Parathyroid adenoma (tissue), 2 donors: Measurements from ENCODE around the gene LRRC52.

Experiments used
- H2AFZ ChIP-seq: fragments of 300-600 bp; sonication (generic); one replicate; pipeline ENCODE4 v1.7.0; 2017; ENCODE audit warnings: antibody characterized with exemption, mild to moderate bottlenecking
- H3K27ac ChIP-seq: fragments of 300-600 bp; sonication (generic); one replicate; pipeline ENCODE4 v1.7.0; 2017
- H3K27me3 ChIP-seq: fragments of 300-600 bp; sonication (generic); one replicate; pipeline ENCODE4 v1.7.0; 2017; ENCODE audit warnings: low read length; ENCODE audit not compliant: control insufficient read depth, insufficient read depth
- H3K36me3 ChIP-seq: fragments of 300-600 bp; sonication (generic); one replicate; pipeline ENCODE4 v1.7.0; 2017; ENCODE audit warnings: low read length; ENCODE audit not compliant: control insufficient read depth, insufficient read depth
- H3K4me1 ChIP-seq: fragments of 300-600 bp; sonication (generic); one replicate; pipeline ENCODE4 v1.7.0; 2017; ENCODE audit warnings: control low read depth
- H3K4me2 ChIP-seq: fragments of 300-600 bp; sonication (generic); one replicate; pipeline ENCODE4 v1.7.0; 2017; ENCODE audit warnings: low read length
- H3K4me3 ChIP-seq: fragments of 300-600 bp; sonication (generic); one replicate; pipeline ENCODE4 v1.7.0; 2017; ENCODE audit warnings: low read depth, low read length
- H3K79me2 ChIP-seq: fragments of 300-600 bp; sonication (generic); one replicate; pipeline ENCODE4 v1.7.0; 2017; ENCODE audit warnings: control low read depth
- H3K9ac ChIP-seq: fragments of 300-600 bp; sonication (generic); one replicate; pipeline ENCODE4 v1.7.0; 2017; ENCODE audit warnings: mild to moderate bottlenecking
- H3K9me3 ChIP-seq: fragments of 300-600 bp; sonication (generic); one replicate; pipeline ENCODE4 v1.7.0; 2017; ENCODE audit warnings: low read length; ENCODE audit not compliant: control insufficient read depth
- TF ChIP-seq, protein P1 (sequence below): fragments of 300-600 bp; sonication (generic); IDR thresholded peaks from one replicate; pipeline ENCODE4 v1.7.0; 2017; ENCODE audit warnings: antibody characterized with exemption, mild to moderate bottlenecking
- donor health status: primary hyperparathyroidism.

Gene LRRC52

DNA sequence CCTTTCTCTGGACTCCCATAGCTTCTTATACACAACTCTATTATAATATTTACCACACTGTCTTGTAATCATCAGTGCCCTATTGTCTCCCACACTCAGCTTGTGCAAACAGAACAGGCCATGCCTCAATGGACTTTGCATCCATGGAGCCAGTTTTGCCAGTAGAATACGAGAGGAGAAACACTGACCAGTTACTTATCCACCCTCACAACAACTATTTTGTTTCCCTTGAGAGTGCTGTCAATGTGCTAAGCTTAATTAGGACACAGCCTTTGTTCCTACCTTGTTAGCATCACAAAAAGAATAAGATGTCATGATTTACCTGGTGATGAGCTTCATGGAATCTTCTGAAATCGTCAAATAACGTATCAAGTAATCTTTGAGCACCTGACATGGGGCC is 18.1 kb upstream of the LRRC52 start:
- Histone ChIP-seq H3K9ac (no peak overlapping the region), H3K27me3 (no peaks in the 10 kb centered on the region), H3K4me3 (no peak overlapping the region), H2AFZ (no peak overlapping the region), H3K9me3 (no peaks in the 10 kb centered on the region), H3K27ac (no peak overlapping the region), H3K79me2 (no peaks in the 10 kb centered on the region), H3K4me1 (no peaks in the 10 kb centered on the region), H3K36me3 (no peaks in the 10 kb centered on the region), H3K4me2 (no peak overlapping the region)
- TF ChIP-seq, protein P1, sequence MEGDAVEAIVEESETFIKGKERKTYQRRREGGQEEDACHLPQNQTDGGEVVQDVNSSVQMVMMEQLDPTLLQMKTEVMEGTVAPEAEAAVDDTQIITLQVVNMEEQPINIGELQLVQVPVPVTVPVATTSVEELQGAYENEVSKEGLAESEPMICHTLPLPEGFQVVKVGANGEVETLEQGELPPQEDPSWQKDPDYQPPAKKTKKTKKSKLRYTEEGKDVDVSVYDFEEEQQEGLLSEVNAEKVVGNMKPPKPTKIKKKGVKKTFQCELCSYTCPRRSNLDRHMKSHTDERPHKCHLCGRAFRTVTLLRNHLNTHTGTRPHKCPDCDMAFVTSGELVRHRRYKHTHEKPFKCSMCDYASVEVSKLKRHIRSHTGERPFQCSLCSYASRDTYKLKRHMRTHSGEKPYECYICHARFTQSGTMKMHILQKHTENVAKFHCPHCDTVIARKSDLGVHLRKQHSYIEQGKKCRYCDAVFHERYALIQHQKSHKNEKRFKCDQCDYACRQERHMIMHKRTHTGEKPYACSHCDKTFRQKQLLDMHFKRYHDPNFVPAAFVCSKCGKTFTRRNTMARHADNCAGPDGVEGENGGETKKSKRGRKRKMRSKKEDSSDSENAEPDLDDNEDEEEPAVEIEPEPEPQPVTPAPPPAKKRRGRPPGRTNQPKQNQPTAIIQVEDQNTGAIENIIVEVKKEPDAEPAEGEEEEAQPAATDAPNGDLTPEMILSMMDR, result no peak

DNA sequence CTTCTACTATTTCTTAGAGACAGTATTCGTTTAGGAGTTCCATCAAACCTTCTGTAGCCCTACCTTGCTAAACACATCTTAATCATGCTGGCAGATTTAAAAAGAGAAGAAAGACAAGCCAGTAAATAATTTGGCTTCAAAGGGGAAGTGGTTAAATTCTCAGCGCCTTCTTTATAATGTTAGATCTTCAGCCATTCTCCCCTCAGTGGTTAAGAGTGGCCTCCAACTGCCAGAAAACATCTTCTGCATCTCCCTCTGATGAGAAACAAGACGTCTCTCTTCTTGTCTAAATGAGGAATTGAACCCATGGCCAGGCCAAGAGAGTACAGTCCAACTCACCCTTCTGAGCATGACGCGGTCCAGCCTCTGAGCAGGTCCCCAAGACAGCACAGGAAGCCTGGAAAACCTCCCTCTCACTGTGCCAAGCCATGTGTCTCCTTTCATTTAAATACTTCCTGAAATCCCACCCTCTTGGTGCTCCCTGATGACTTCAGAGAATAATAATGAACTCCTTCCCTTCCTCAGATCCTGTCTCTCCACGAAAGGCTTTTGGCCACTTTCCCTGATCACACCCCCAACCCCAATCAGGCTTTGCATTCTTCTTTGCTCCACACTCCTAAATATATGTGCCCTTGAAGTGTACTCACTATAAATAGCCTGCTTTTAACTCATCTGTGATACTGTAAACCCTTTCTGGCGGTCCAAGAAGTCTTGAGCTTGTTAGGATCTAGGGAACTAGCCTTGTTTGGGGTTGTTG is 16.4 kb upstream of the LRRC52 start:
- H3K9me3 ChIP-seq, result no peaks in the 10 kb centered on the region
- H3K9ac ChIP-seq, result no peak overlapping the region
- no peak overlapping the region for H3K4me2 ChIP-seq
- no peak overlapping the region for H3K4me3 ChIP-seq
- H3K27ac ChIP-seq, result no peak overlapping the region
- H3K36me3 ChIP-seq, result no peaks in the 10 kb centered on the region
- no peaks in the 10 kb centered on the region for H3K79me2 ChIP-seq
- no peaks in the 10 kb centered on the region for H3K27me3 ChIP-seq
- no peak overlapping the region for H2AFZ ChIP-seq
- H3K4me1 ChIP-seq, result no peaks in the 10 kb centered on the region
- TF ChIP-seq, protein P1, result no peak

DNA sequence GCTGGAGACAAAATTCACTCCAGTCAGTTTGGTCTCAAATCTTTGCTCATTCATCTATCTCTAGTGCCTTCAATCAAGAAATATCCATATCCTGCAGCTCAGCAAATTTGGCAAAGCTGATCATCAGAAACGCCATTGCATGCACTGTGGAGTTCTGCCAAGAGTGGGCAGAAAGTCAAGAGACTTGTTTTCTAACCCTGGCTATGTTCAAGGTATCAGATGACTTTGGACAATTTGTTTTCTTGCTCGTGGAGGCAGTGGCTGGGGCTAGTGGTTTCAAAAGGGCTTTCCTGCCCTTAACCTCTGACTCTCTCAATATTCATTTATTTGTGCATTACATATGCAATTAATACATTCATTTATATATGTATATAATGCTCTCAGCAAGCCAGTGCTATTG is 12.8 kb upstream of the LRRC52 start:
- TF ChIP-seq, protein P1, result no peak
- no peaks in the 10 kb centered on the region for H3K79me2 ChIP-seq
- no peak overlapping the region for H2AFZ ChIP-seq
- H3K4me3 ChIP-seq, result no peak overlapping the region
- H3K36me3 ChIP-seq, result no peaks in the 10 kb centered on the region
- no peaks in the 10 kb centered on the region for H3K27me3 ChIP-seq
- H3K9ac ChIP-seq, result no peak overlapping the region
- no peaks in the 10 kb centered on the region for H3K9me3 ChIP-seq
- H3K4me1 ChIP-seq, result no peaks in the 10 kb centered on the region
- H3K4me2 ChIP-seq, result peak overlapping the region; percentile 1
- H3K27ac ChIP-seq, result no peak overlapping the region

DNA sequence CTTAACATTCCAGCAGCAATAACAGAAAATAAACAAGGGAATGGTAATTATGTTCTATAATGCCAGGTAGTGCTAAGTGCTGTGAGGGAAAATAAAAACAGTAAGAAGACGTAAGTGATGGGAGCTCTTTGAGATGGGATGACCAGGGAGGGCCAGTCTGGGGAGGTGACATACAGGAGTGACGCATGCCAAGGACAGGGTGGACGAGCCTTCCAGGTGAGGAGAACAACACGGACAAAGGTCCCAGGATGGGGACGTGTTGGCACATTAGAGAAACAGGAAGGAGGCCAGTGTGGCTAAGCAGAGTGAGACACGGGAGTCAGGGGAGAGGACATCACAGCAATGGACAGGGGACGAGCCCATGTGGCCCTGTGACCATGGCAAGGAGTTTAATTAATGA is 11.7 kb upstream of the LRRC52 start:
- Histone ChIP-seq H3K27me3 (no peaks in the 10 kb centered on the region), H3K4me3 (no peak overlapping the region), H3K9ac (no peak overlapping the region), H3K27ac (no peak overlapping the region), H3K36me3 (no peaks in the 10 kb centered on the region), H3K4me2 (no peak overlapping the region), H3K79me2 (no peaks in the 10 kb centered on the region), H3K4me1 (no peaks in the 10 kb centered on the region), H3K9me3 (no peaks in the 10 kb centered on the region), H2AFZ (no peak overlapping the region)
- TF ChIP-seq, protein P1, result no peak

DNA sequence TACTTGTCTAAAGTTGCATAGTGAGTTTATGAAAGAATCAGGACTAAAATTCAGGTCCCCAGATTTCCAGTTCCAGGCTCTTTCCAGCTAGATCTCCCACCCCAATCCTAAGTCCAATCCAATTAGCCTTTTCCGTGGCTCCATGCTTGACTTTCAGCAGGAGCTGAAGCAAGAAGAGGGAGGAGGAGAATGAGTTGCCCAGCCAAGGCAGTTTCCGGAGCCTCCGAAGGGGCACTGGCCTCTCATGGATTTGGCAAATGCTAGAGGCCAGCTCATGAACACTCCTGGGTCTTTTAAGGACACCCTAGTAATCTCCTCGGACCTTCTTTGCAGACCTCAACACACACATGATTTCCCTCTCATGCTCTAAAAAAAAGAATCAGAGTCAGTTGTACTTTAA is 10.5 kb upstream of the LRRC52 start:
- Histone ChIP-seq H2AFZ (no peak overlapping the region), H3K9me3 (no peaks in the 10 kb centered on the region), H3K79me2 (no peaks in the 10 kb centered on the region)

More for the DNA sequence above, 10.5 kb upstream of the LRRC52 start:
- Histone ChIP-seq H3K4me2 (no peak overlapping the region), H3K9ac (no peak overlapping the region), H3K27me3 (no peaks in the 10 kb centered on the region), H3K4me1 (no peaks in the 10 kb centered on the region), H3K36me3 (no peaks in the 10 kb centered on the region), H3K27ac (no peak overlapping the region), H3K4me3 (no peak overlapping the region)
- TF ChIP-seq, protein P1, result no peak
